Superior temporal gyrus (tissue), 1 donor: ENCODE results near the gene SLC26A6.

ENCODE experiments used
- DNase-seq: peaks from one replicate; pipeline ENCODE4 v3.0.0-alpha.2; 2016; ENCODE audit errors: extremely low spot score

The SLC26A6 gene

DNA sequence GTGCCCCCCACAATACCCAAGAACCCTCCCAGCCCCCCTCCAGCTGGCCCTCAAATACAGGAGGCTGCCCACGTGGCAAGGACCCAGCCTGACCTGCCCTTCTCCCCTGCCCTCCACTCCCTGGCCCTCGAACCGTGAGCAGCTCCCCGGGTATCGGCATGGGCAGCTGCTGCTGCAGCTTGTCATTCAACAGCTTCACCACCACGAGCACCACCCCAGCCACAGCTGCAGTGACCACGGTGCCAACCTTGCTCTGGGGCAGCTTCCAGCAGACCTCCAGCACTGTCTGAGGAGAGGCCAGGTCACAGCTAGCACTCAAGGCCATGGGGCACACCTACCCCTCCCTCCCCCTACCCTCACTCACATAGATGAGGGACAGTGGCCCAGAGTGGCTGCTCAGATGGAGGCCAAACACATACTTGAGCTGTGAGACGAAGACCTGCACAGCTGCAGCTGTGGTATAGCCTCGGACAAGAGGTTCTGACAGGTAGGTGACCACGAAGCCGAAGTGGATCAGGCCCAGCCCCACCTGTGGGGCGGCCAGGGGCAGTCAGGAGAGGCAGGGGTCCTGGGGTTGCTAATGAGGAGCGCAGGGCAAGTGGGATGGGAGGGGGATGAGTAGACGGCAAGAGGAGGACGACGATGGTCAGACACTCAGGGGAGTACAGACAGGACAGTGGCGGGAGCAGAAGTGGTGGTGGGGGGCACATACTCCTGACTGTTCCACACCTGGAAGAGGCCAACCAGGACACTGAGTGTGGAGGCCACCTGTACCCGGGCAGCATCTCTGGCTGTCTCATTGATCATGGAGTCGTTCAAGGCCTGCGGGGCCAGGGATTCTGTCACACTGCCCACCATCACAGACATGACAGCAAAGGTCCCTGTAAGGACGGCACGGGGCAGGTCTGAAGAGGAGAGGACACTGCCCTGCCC is 3.5 kb downstream of the SLC26A6 start:
- DNase-seq: no peak

DNA sequence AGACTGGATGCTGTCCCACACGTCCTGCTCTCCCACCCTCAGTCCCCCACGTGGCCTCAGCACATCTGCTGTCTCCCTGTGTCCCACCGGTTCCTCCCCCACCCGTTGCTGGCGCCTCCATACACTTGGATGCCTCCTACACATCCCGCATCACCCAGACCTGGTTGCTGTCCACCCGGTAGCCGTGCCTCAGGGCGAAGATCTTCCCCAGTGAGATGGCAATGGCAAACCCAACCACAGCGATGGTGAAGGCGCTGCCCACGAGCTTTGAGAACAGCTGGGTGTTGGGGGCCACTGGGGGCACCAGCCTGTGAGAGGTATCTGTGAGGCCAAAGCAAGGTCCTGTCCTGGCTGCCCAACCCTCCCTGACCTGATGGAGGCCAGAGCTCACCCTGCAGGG is 4.4 kb downstream of the SLC26A6 start:
- no peak for DNase-seq

- DNase-seq: no peak
Measured at GRCh38 chr3:48630407-48630806, 4.9 kb downstream of the SLC26A6 start.

GRCh38 chr3:48629894-48630293 is 5.4 kb downstream of the SLC26A6 start:
- no peak for DNase-seq

GRCh38 chr3:48628277-48629017 is 6.8 kb downstream of the SLC26A6 start:
- DNase-seq: no peak

- DNase-seq: no peak
Measured at GRCh38 chr3:48625600-48625999, 9.7 kb downstream of the SLC26A6 start.

DNA sequence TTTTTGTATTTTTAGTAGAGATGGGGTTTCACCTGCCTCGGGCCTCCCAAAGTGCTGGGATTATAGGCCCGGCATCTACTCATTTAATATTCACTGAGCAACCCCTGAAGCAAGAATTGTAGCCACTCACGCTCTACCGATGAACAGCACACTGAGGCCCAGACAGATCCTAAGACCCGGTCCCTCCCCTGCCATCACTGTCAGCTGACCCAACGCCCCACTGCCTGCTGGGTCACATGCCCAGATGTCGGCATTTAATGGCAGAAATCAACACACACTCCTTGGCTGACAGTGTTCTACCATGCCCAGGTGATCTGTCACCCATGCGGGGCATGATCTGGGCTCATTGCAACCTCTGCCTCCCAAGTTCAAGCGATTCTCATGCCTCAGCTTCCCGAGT is 10.5 kb downstream of the SLC26A6 start:
- no peak for DNase-seq

- no peak for DNase-seq
Measured at GRCh38 chr3:48623851-48624547, 11.3 kb downstream of the SLC26A6 start.

DNA sequence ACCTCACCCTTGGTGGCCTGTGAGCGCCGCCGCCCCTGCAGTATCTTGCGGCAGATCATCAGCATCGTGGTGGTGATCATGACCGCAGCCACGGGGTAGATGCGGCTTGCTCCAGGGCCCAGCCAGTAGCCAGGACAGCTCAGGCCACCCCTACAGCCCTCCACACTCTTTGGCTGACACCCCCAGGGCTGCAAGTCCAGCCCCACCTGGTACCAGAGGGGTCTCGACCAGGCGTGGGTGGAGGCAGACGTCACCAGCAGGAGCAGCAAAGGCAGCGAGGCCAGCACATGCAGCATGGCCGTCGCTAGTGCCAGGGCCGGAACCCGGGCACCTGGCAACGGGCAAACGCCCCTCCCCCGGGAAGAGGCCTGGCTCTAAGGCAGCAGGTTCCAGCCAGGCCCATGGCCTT is 13.8 kb downstream of the SLC26A6 start, which contains the start of gene TMEM89:
Gene TMEM89, minus strand, starts transcription at position 309 of the 409 bp plus-strand sequence. Its CDS starts 13 bp downstream, at position 296.
- DNase-seq: no peak

- no peak for DNase-seq
Measured at GRCh38 chr3:48619541-48620524, 15.4 kb downstream of the SLC26A6 start.

DNA sequence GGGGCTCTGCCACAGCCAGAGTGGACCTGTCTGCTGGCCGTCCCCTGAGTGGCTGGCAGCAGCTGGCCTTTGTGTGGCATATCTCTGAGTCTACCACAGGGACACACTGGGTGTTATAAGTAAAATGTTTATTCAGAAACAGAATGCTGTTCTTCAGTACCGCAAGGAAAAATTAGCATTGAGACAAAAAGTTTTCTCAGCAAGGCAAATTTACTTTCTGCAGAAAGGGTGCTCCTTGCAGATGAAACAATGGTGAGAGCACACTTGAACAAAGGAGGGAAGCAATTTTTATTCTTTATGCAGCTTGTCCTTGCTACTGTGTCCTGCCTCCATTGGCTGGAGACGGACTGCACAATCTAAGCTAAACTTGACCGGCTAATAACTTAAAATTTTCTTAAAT is 17.7 kb downstream of the SLC26A6 start:
- no peak for DNase-seq

DNA sequence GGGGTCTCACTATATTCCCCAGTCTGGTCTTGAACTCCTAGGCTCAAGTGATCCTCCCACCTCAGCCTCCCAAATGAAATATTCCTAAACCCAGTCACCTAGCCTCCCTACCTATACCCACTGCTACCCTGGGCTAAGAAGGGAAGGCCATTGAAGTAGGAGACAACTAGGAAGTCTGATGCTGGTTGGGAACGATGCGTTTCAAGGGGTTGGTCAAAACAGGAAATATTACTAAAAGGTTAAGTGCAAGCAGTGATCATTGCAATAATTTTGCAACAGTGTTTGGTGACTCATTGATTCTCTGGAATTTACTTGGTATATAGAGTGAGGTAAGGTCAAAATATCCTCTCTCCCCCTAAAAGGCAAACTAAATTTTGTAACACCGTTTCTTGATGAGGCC is 21.2 kb downstream of the SLC26A6 start:
- DNase-seq: no peak

DNA sequence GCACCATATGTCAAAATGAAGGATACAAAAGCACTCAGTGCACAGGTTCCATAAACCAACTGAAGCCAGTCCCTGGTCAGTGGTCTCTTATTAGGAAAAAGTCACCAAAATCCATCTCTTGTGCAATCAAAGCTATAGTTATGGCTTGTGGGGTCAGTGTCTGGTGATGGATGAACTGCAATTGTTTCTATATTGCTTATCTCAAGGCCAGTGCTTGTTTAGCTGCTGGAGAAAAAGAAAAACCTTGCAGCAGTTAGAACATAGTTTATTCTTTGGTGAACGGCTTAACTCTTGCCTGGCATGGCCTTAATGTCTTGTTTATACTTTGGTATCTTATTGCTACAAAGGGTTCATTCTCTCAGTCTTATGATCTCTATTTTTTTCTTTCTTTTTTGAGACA is 23.0 kb downstream of the SLC26A6 start:
- no peak for DNase-seq

GRCh38 chr3:48609088-48610005 is 25.9 kb downstream of the SLC26A6 start, which contains the start of gene UQCRC1:
TSS of gene UQCRC1 (minus strand) at chr3:48609646. CDS start at chr3:48609620, 26 bp downstream.
- DNase-seq: peak; percentile 92

- DNase-seq: no peak
Measured at GRCh38 chr3:48607519-48607918, 27.7 kb downstream of the SLC26A6 start.

- DNase-seq: peak; percentile 35
Measured at GRCh38 chr3:48601622-48601994, 33.7 kb downstream of the SLC26A6 start.

DNA sequence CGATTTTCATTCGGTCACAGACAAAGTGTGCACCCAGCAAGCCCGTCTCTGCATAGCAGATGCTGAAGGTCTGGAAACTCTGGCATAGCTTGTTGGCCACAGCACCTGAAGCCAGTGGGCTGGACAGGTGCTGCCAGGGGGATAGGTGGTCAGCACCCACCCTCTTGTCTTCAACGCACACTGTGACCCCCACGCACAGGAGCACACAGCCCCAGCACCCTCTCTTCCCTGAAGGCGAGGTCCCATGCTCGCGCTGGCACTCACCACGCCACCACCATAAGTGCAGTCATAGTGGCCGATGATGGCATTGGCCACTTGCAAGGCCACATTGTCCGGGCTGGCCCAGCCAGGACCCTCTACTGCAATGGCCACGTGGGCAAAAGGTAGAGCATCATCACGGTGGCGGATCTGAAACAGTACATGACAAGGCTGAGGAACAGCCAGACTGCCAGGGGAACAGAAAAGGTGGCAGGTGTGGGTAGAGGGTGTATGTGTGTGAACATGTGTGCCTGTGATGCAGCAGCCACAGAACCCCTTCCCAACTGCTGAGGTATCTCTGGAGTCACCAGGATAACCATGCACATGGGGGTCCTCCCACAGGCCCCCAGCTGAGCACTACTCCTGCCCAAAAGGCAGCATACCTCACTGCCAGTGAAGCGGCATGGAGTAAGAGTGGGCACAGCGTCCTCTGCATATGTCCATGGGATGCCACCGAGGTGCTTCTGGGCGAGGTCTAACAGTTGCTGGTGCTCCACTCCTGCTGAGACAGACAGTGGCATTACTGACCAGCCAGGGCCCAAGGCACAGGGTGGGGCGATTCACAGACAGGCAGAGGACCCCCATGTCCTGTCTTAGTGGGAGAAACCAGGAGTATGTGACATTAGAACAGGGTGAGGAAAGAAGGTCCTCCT is 34.3 kb downstream of the SLC26A6 start:
- no peak for DNase-seq

GRCh38 chr3:48599509-48600285 is 35.6 kb downstream of the SLC26A6 start:
- DNase-seq: no peak
